T-cell (primary cell): ENCODE results near the gene SERPINA12. TPM values are rescaled to one million over a fixed set of nuclear protein-coding genes. Genes with fewer than 3 reads are reported as not detected.

Source experiments
- ATAC-seq, 4 experiments: fragments of 200-7000 bp in 3 of 4; fragments of 150-1000 bp in 1 of 4; cut with Tn5 transposase; replicated peaks in 1 of 4; 1 replicate in 3 of 4; 2 replicates in 1 of 4; pipeline ENCODE4 v1.10.0; 2021; ENCODE audit warnings: moderate library complexity in 3 of 4, mild to moderate bottlenecking in 2 of 4, moderate number of reproducible peaks in 1 of 4
- CTCF ChIA-PET, 2 donors: fragments of 300-600 bp; sonication (Branson Sonifier 250); formaldehyde crosslinking; loops; one replicate each; lab custom pipeline; 2022; ENCODE audit warnings: antibody characterized with exemption in 2 of 2; lab: Charles Lee
- POLR2A ChIA-PET, 2 donors: fragments of 300-600 bp; sonication (Branson Sonifier 250); formaldehyde crosslinking; loops; one replicate each; lab custom pipeline; 2022; ENCODE audit warnings: antibody characterized with exemption in 2 of 2; lab: Charles Lee
- DNase-seq, 35 experiments: peaks; one replicate each; pipeline versions ENCODE4 v3.0.0 to v3.0.0-alpha.2; 2013 to 2023
- H3K27ac ChIP-seq: one replicate; pipeline ENCODE4 v1.5.1; 2013; ENCODE audit warnings: low read length
- H3K27me3 ChIP-seq, 2 experiments: replicated peaks in 1 of 2; 1 replicate in 1 of 2; 2 replicates in 1 of 2; pipeline versions ENCODE4 v1.6.1 to v1.7.0; 2013; ENCODE audit warnings: low read length in 1 of 2, mixed read lengths in 1 of 2; ENCODE audit not compliant: control insufficient read depth in 2 of 2, insufficient read depth in 2 of 2; ENCODE audit errors: extremely low read depth in 1 of 2
- H3K36me3 ChIP-seq, 2 donors: 1 replicate in 1 of 2; 2 replicates in 1 of 2; pipeline versions ENCODE4 v1.6.1 to v1.7.0; 2013; ENCODE audit warnings: low read length in 1 of 2; ENCODE audit not compliant: control insufficient read depth in 2 of 2, insufficient read depth in 1 of 2; ENCODE audit errors: extremely low read depth in 1 of 2
- H3K4me1 ChIP-seq, 2 experiments: 1 replicate in 1 of 2; 2 replicates in 1 of 2; pipeline versions ENCODE4 v1.6.1 to v1.7.0; 2013; ENCODE audit warnings: low read length in 2 of 2, mixed read lengths in 1 of 2; ENCODE audit not compliant: insufficient read depth in 2 of 2, control insufficient read depth in 1 of 2; ENCODE audit errors: extremely low read depth in 1 of 2
- H3K4me3 ChIP-seq, 2 donors: 1 replicate in 1 of 2; 2 replicates in 1 of 2; pipeline versions ENCODE4 v1.5.1 to v1.7.0; 2013; ENCODE audit warnings: mild to moderate bottlenecking in 2 of 2, low read length in 1 of 2, moderate library complexity in 1 of 2; ENCODE audit not compliant: control insufficient read depth in 1 of 2; ENCODE audit errors: extremely low read depth in 1 of 2
- H3K9me3 ChIP-seq: 2 replicates; pipeline ENCODE4 v1.7.0; 2013
- H3K27ac Mint-ChIP-seq, 2 donors: one replicate each; pipeline ENCODE4 v1.8.0; 2020 to 2021; ENCODE audit warnings: mild to moderate bottlenecking in 2 of 2, mixed read lengths in 2 of 2
- H3K27me3 Mint-ChIP-seq, 2 donors: one replicate each; pipeline ENCODE4 v1.8.0; 2021 to 2022; ENCODE audit warnings: mixed read lengths in 2 of 2
- H3K36me3 Mint-ChIP-seq: one replicate; pipeline ENCODE4 v1.8.0; 2021; ENCODE audit warnings: mixed read lengths
- H3K4me1 Mint-ChIP-seq, 3 donors: one replicate each; pipeline ENCODE4 v1.8.0; 2020 to 2022; ENCODE audit warnings: mixed read lengths in 3 of 3, mild to moderate bottlenecking in 1 of 3
- H3K4me3 Mint-ChIP-seq, 3 donors: one replicate each; pipeline ENCODE4 v1.8.0; 2020 to 2022; ENCODE audit warnings: mild to moderate bottlenecking in 3 of 3, mixed read lengths in 3 of 3, moderate library complexity in 3 of 3
- H3K9me3 Mint-ChIP-seq, 3 donors: one replicate each; pipeline ENCODE4 v1.8.0; 2020 to 2022; ENCODE audit warnings: mixed read lengths in 3 of 3
- WGBS: methylation state at CpG from one replicate; pipeline ENCODE4 v1.1.5; 2013; ENCODE audit warnings: missing lambda C conversion rate; ENCODE audit not compliant: insufficient coverage; 5-methylcytosine and 5-hydroxymethylcytosine counted together
- total RNA-seq, 35 experiments: library from RNA in 6 of 35; stranded (reverse) in 6 of 35; fragments of 120-200 nt in 1 of 35; gene quantifications; one replicate each; pipeline versions ENCODE4 v1.2.1 to v1.2.4 and lab custom pipeline; 2013 to 2026

The SERPINA12 gene
- total RNA-seq, 5 donors from 2014 or later (not counting 1 experiment from before 2014, with no cell fraction given) = not detected

- Histone ChIP-seq H3K4me3 (no peak overlapping the region), H3K27me3 (peaks cover 0 to 9% of the 10 kb centered on the region in 2 experiments), H3K36me3 (no peaks in the 10 kb centered on the region), H3K4me1 (no peaks in the 10 kb centered on the region), H3K27ac (no peak overlapping the region), H3K9me3 (no peaks in the 10 kb centered on the region)
- ChIA-PET POLR2A (no interaction called here), CTCF (no interaction called here)
- H3K27me3 Mint-ChIP-seq = peaks cover 5 to 15% of the 10 kb centered on the region in 2 donors
- WGBS = 72% methylated on average over 12 of the region's 16 CpGs
- H3K9me3 Mint-ChIP-seq = peaks cover 4 to 16% (median 12%) of the 10 kb centered on the region in 3 donors
- H3K36me3 Mint-ChIP-seq = no peaks in the 10 kb centered on the region
- H3K4me3 Mint-ChIP-seq = no peak overlapping the region
- ATAC-seq (no peak), DNase-seq (no peak)
- no peak overlapping the region for H3K27ac Mint-ChIP-seq
- H3K4me1 Mint-ChIP-seq = no peaks in the 10 kb centered on the region
Observed at GRCh38 chr14:94473666-94474410, 35.4 kb downstream of the SERPINA12 start.

- Mint-ChIP-seq H3K27ac (no peak overlapping the region), H3K4me1 (no peaks in the 10 kb centered on the region), H3K4me3 (no peak overlapping the region), H3K9me3 (peaks cover 3 to 6% (median 4%) of the 10 kb centered on the region in 3 donors), H3K27me3 (peaks cover 10 to 18% of the 10 kb centered on the region in 2 donors), H3K36me3 (no peaks in the 10 kb centered on the region)
- WGBS = 66% methylated on average over 4 of the region's 4 CpGs
- ChIA-PET POLR2A (no interaction called here), CTCF (no interaction called here)
- no peak overlapping the region for H3K4me3 ChIP-seq
- H3K9me3 ChIP-seq = no peaks in the 10 kb centered on the region
- no peak for ATAC-seq
- no peaks in the 10 kb centered on the region for H3K36me3 ChIP-seq
- no peak for DNase-seq
- no peak overlapping the region for H3K27ac ChIP-seq
- no peaks in the 10 kb centered on the region for H3K4me1 ChIP-seq
- H3K27me3 ChIP-seq = peaks cover 0 to 9% of the 10 kb centered on the region in 2 experiments
Observed at GRCh38 chr14:94472842-94473241, 36.4 kb downstream of the SERPINA12 start.

GRCh38 chr14:94471045-94471444, 38.2 kb downstream of the SERPINA12 start:
- H3K4me3 ChIP-seq = no peak overlapping the region
- WGBS = no CpG with 5 or more reads among the region's 2 CpGs
- CTCF ChIA-PET = no interaction called here
- Mint-ChIP-seq H3K27ac (no peak overlapping the region), H3K27me3 (peaks cover 17 to 23% of the 10 kb centered on the region in 2 donors), H3K4me3 (no peak overlapping the region), H3K36me3 (no peaks in the 10 kb centered on the region), H3K9me3 (peaks cover 4 to 13% (median 5%) of the 10 kb centered on the region in 3 donors), H3K4me1 (no peaks in the 10 kb centered on the region)
- DNase-seq = no peak
- H3K36me3 ChIP-seq = no peaks in the 10 kb centered on the region
- ATAC-seq = no peak
- POLR2A ChIA-PET = no interaction called here
- peaks cover 0 to 11% of the 10 kb centered on the region in 2 experiments for H3K27me3 ChIP-seq
- H3K9me3 ChIP-seq = no peaks in the 10 kb centered on the region
- no peak overlapping the region for H3K27ac ChIP-seq
- H3K4me1 ChIP-seq = no peaks in the 10 kb centered on the region

- H3K4me1 Mint-ChIP-seq = no peaks in the 10 kb centered on the region
Observed at GRCh38 chr14:94470311-94470710, 39.0 kb downstream of the SERPINA12 start.

GRCh38 chr14:94469261-94469660, 40.0 kb downstream of the SERPINA12 start:
- 90% methylated on average over 2 of the region's 3 CpGs for WGBS
- no peaks in the 10 kb centered on the region for H3K4me1 Mint-ChIP-seq
- peaks cover 17 to 23% of the 10 kb centered on the region in 2 donors for H3K27me3 Mint-ChIP-seq
- no peak overlapping the region for H3K27ac Mint-ChIP-seq
- ChIA-PET POLR2A (no interaction called here), CTCF (no interaction called here)
- Histone ChIP-seq H3K27ac (no peak overlapping the region), H3K36me3 (no peaks in the 10 kb centered on the region), H3K4me1 (no peaks in the 10 kb centered on the region), H3K27me3 (peaks cover 0 to 13% of the 10 kb centered on the region in 2 experiments), H3K4me3 (no peak overlapping the region), H3K9me3 (no peaks in the 10 kb centered on the region)
- no peaks in the 10 kb centered on the region for H3K36me3 Mint-ChIP-seq
- no peak overlapping the region for H3K4me3 Mint-ChIP-seq
- DNase-seq (no peak), ATAC-seq (no peak)
- H3K9me3 Mint-ChIP-seq = peaks cover 8 to 15% (median 8%) of the 10 kb centered on the region in 3 donors

More at GRCh38 chr14:94470311-94470710, 39.0 kb downstream of the SERPINA12 start:
- H3K4me3 ChIP-seq = no peak overlapping the region
- H3K27me3 Mint-ChIP-seq = peaks cover 17 to 23% of the 10 kb centered on the region in 2 donors
- peaks cover 0 to 13% of the 10 kb centered on the region in 2 experiments for H3K27me3 ChIP-seq
- CTCF ChIA-PET = no interaction called here
- H3K36me3 Mint-ChIP-seq = no peaks in the 10 kb centered on the region
- H3K4me1 ChIP-seq = no peaks in the 10 kb centered on the region
- ATAC-seq = no peak
- H3K9me3 Mint-ChIP-seq = peaks cover 8 to 15% (median 8%) of the 10 kb centered on the region in 3 donors
- H3K36me3 ChIP-seq = no peaks in the 10 kb centered on the region
- H3K4me3 Mint-ChIP-seq = no peak overlapping the region
- POLR2A ChIA-PET = no interaction called here
- WGBS = 11% methylated on average over 1 of the region's 2 CpGs
- no peak for DNase-seq
- H3K27ac ChIP-seq = no peak overlapping the region
- H3K27ac Mint-ChIP-seq = no peak overlapping the region
- H3K9me3 ChIP-seq = no peaks in the 10 kb centered on the region

GRCh38 chr14:94467728-94468520, 41.3 kb downstream of the SERPINA12 start:
- Mint-ChIP-seq H3K27ac (no peak overlapping the region), H3K9me3 (peaks cover 8 to 15% (median 8%) of the 10 kb centered on the region in 3 donors), H3K4me3 (no peak overlapping the region), H3K4me1 (no peaks in the 10 kb centered on the region), H3K27me3 (peaks cover 17 to 21% of the 10 kb centered on the region in 2 donors), H3K36me3 (no peaks in the 10 kb centered on the region)
- Histone ChIP-seq H3K36me3 (no peaks in the 10 kb centered on the region), H3K27me3 (peaks cover 0 to 6% of the 10 kb centered on the region in 2 experiments), H3K27ac (no peak overlapping the region), H3K9me3 (no peaks in the 10 kb centered on the region), H3K4me1 (no peaks in the 10 kb centered on the region), H3K4me3 (no peak overlapping the region)
- ChIA-PET POLR2A (no interaction called here), CTCF (no interaction called here)
- DNase-seq = no peak
- ATAC-seq = no peak
- 82% methylated on average over 3 of the region's 4 CpGs for WGBS
